Measurements from ENCODE around the gene INPP5A.

The INPP5A gene

DNA sequence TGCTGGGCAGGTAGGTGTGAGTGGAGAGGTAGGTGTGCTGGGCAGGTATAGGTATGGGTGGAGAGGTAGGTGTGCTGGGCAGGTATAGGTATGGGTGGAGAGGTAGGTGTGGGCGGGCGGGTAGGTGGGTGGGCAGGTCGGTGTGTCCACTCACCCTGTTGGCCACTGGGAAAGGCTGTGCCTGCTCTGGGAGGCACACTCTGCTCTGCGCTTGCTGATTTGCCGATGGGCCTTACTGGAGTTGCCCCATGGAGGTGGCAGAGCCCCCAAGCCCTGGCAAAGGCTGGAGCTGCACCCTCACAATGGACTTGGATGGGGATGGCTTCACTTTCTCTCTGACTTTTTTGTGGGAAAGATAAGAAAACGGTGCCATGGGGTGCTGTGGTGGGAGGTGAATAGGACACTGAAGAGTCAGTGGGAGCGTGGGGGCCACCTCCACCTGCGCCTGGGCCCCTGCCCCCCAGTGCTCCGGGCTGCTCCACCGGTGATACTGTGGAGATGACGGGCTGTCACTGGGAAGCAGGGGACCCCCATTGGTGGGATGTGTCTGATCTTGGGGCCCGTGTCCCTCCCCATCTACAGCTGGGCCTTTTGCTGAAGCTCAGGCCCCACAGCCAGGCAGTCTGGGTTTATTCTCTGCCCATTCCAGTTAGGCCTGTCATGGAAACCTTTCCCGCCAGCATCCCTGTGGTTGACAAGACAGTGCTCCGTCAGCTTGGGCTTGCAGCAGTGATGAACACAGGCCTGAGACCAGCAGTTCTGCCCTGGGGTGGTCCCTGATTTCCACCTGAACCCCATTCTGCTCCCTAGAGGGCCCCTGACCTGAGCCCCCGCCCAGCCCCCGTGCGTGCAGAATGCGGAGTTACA is 173.4 kb downstream of the INPP5A start:
- no peak for DNase-seq (ENCODE audit: insufficient read length, low spot score)
- no peak for FAIRE-seq

DNA sequence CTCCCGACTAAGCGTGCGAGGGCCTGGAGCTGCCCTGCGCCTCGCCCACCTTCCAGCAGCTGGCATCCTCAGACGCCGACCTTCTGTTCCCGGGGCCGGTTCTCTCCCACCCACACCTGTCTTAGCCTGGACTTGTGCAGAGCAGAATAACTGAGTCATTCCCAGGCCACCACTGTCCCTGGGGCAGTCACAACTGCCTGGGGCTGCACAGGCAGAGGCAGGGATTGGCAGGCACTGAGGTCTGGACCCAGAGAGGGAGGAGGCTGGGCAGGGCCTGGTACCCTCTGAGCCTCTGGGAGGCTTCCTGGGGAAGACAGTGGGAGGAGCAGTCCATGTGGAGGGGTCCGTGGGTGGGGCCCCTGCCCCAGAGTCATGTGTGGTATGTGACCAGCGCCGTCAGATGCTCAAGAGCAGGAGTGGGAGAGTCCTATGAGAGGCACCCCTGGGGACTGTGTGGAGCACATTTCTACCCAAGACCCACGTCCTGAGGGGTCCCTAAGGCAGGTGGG is 174.1 kb downstream of the INPP5A start:
- no peak for DNase-seq (ENCODE audit: insufficient read length, low spot score)
- no peak for FAIRE-seq

DNA sequence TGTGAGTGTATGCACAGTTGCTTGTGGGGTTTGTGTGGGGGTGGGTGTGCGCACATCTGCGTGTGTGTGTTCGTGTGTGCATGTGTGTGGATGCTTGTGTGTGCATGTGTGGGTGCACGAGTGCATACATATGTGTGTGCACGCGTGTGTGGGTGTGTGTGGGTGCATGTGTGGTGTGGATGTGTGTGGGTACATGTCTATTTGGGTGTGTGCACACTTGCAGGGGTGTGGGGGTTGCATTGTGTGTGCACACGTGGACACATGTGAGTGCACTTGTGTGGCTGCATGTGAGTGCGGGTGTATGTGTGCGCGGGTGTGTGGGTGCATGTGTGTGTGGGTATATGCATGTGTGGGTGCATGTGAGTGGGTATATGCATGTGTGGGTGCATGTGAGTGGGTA is 174.7 kb downstream of the INPP5A start:
- peak; percentile 66 for FAIRE-seq
- DNase-seq (ENCODE audit: insufficient read length, low spot score) = no peak

DNA sequence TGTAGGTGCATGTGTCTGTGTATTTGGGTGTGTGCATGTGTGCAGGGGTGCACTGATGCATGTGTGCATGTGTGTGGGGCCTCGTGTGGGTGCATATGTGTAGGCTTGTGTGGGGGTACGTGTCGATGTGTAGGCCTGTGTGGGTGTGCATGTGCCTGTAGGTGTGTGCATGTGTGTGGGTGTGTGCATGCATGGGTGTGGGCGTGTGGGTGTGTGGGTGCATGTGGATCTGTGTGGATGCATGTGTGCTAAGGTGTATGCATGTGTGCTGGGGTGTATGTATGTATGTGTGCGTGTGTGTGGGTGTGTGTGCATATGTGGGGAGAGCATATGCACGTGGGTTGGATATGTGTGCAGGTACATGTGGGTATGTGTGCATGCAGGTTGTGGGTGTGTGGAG is 175.2 kb downstream of the INPP5A start:
- DNase-seq (ENCODE audit: insufficient read length, low spot score) (no peak), FAIRE-seq (peak; percentile 58)

GRCh38 chr10:132713421-132714095 is 176.0 kb downstream of the INPP5A start:
- DNase-seq (ENCODE audit: insufficient read length, low spot score) = no peak
- FAIRE-seq = no peak

GRCh38 chr10:132714096-132714985 is 176.8 kb downstream of the INPP5A start:
- DNase-seq (ENCODE audit: insufficient read length, low spot score) (no peak), FAIRE-seq (no peak)

DNA sequence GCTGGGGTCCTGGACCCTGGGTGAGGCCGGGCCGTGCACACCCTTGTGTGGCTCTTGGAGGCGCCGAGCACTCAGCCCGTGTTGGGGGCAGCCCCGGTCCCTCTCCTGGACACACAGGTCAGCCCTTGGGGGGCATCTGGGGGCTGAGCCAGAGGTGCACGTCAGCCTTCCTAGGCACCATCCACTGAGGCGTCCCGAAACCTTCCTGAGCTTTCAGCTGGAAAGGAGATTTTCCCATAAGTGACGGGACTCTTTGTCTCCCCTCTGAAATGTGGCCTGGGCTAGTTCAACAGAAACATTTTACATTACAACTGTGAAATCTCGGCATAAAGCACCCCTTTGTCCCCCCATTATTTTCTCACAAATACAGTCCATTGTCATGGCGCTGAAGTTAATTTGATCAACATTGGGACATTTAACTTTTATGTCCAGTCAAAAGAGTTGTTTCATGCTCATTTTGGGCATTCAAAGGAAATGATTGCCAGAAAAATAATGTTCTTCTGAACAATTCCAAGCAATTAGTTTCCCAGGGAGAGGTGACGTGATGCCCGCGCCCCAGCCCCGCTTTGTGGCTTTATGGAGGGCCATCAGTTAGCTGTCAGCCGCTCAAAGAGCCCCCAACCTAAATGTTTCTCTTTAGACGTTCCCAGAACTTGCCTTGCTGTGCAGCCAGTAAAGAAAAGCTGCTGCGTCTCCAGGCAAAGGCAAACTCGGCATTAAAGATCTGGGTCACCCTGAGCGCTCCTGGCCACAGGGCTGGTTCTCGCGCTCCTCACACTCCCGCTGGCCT is 177.6 kb downstream of the INPP5A start:
- DNase-seq (ENCODE audit: insufficient read length, low spot score) (no peak), FAIRE-seq (no peak)

DNA sequence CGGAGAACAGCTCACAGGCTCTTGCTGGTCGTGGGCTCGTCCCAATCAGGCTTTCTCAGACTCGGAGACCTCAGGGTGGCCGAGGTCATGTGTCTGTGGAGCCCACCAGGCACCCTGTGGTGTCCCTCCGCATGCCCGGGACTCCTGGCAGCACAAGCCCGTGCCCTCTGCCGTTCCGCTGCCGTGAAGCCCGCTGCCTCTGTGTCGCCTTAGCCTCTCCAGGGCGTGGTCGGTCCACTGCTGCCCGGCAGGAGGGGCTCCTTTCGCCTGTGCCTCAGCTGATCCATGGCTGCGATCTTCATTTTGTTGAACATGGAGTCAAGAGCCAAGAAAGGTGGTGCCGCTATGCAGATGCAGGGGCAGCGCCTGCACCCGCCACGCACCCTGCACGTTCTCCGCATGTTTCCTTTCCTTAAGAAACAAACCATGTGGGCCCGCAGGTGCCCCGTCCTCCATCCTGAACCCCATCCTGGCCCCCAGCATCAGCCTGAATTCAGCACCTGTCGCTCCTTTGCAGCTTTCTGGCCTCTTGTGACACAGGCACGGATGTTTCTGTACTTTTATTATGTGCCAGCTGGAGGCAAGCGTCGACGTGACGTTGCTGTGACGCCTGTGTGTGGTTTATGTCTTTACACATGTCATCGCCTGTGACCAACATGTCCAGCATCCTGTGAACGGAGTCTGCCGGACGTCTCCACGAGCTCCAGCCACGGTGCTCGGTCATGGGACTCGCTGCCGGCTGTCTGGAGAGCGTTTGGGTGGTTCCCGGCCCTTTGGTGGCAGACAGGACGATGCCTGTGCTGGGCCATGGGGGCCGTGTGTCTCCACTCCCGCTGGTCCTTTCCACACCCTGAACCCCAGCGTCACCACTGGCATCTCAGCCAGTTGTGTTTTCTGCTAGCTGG is 178.4 kb downstream of the INPP5A start:
- FAIRE-seq = no peak

GRCh38 chr10:132716691-132717490 is 179.3 kb downstream of the INPP5A start:
- FAIRE-seq (no peak), DNase-seq (ENCODE audit: insufficient read length, low spot score) (no peak)

More for the DNA sequence above, 178.4 kb downstream of the INPP5A start:
- DNase-seq (ENCODE audit: insufficient read length, low spot score) = no peak

DNA sequence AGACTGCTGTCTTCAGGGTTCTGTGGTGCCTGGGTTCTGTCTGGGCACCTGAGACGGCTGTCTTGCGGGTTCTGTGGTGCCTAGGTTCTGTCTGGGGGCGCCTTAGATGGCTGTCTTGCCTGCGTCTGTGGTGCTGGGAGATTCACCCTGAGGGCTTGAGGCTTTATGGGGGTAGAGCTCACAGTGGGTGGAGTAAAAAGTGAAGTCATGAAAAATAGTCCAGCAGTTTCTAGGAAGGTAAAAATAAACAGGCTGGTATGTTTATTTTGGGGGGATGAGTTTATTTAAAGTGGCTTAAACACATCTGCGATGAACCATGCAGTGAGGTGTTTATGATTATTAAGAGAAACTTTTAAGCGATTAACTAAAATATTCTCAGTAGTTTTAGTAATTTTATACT is 184.1 kb downstream of the INPP5A start:
- DNase-seq (ENCODE audit: insufficient read length, low spot score) (no peak), FAIRE-seq (no peak)

DNA sequence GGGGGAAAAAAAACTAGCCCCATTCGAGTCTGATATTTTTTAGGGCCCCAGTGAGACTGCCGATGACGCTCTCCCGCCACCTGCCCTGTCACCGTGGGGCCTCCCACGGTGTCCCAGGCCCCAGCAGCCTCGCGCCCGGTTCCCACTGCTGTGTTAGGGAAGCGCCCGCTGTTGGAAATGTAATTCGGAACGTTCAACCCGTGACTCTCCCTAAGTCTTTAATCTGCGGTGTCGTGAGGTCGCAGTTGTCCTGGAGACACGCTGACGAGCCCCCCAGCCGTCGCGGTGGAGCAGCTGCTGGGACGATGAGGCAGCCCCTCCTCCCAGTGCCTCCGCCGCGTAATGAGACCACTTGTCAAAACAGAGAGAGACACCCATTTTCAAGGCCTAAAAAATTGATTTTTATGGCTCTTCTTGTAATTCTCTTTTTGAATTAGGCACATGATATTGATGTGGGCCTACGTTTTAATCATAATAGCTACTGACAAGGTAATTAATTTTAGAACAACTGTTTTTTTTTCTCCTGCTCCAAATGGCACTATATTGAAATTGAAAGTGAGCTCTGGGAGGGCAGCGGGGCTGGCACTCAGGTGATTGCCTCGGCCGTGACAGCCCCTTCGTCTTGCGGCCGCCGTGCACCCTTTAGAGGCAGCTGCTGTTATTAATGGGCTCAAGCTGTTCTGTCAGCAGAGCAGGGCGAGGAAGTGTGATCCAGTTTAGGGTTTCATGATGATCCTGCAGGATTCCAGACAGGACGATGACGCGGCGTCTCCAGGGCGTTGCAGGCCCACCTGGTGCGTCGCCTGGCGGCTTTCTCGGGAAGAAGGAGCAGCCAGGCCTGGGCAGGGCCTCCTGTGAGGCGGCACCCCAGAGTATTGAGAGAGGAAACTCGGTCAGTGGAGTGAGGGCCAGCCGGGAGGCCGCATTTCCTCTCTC is 185.1 kb downstream of the INPP5A start:
- DNase-seq (ENCODE audit: insufficient read length, low spot score) (no peak), FAIRE-seq (no peak)

- DNase-seq (ENCODE audit: insufficient read length, low spot score) = no peak
- no peak for FAIRE-seq
Observed at GRCh38 chr10:132723330-132723970, 185.9 kb downstream of the INPP5A start.

- no peak for DNase-seq (ENCODE audit: insufficient read length, low spot score)
- no peak for FAIRE-seq
Observed at GRCh38 chr10:132724446-132724845, 186.9 kb downstream of the INPP5A start.

DNA sequence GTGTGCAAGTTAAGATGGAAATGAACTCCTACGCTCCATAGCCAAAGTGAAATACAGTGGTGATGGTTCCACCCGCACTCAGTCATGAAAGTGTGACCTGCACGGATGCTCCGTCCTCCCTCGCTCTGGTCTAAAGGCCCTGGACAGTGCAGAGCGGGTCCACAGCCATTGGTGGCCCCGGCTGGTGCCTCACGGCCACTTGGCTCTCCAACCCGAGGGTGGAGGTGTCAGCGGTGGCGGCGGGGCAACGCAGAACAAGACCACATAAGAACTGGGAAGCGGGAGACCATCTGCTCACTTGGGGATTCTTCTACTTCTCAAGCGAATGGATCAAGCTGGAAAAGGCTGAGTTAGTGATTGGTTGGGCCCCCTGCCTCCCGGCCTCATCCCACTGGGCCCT is 187.6 kb downstream of the INPP5A start:
- DNase-seq (ENCODE audit: insufficient read length, low spot score) (no peak), FAIRE-seq (no peak)

DNA sequence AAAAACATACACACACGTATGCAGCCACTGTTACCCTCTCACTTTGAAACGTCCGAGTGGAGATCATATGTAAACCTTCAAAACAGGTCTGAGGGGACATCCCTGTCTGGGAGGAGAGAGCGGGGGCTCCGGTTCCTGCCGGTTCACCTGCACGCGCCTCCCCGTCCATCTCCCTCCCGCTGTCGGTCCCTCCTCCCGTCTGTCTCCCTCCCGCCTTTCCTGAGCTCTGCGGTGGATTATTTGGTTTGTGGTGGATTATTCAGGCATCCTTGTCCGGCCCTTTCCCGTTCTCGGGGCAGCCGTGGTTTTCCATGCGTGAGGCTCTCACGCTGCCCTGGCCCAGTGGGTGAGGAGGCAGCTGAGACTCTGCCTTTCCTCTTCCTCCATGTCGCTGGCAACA is 188.6 kb downstream of the INPP5A start:
- no peak for FAIRE-seq
- DNase-seq (ENCODE audit: insufficient read length, low spot score) = no peak

DNA sequence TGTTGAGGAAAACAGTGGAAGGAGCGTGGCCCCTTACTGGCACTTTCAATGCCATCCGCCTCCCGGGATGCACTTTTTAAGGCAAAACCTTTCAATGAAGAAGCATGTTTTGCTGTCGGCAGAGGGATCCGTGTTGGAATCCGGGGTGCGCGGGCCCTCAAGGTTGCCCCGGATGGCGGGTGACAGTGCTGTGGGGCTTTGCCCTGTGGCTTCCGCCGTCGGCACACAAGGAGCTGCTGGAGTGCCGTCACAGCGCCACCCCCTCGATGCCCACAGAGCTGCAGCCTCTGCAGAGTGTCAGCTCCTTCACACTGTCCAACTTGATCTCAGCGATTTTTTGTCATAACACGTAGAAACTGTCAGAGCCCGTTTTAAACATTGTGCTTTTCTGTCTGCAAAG is 189.4 kb downstream of the INPP5A start:
- no peak for FAIRE-seq
- no peak for DNase-seq (ENCODE audit: insufficient read length, low spot score)

DNA sequence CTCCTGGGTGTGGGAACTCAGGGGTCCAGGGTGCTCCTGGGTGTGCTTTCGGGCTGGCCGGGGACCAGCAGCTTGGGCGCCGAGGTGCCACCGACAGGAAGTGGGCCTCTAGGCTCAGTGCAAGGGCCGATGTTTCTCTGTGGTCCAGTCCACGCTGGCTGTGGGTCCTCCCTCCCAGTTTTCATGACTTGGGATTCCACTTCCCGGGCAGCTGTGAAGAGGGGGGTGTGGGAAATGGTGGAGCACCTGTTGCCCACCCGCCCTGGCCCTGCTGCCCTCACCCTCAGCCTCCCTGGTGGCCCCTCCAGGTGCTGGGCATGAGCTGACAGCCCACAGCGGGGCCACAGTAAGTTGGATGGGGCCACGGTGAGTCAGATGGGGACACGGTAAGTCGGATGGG is 189.8 kb downstream of the INPP5A start:
- FAIRE-seq (no peak), DNase-seq (ENCODE audit: insufficient read length, low spot score) (no peak)

Measured in HTR-8/SVneo (cell line).